Muscle of arm (tissue), 12 donors: ENCODE results near the gene PRSS57. TPM values are rescaled to one million over a fixed set of nuclear protein-coding genes. Genes with fewer than 3 reads are reported as not detected.
"Not testable (repeated sequence)": the region's sequence is repeated elsewhere in the genome, so short reads cannot be mapped to it uniquely, and the experiment has no call there.

Experiments
- DNase-seq: peaks from one replicate; pipeline ENCODE4 v3.0.0-alpha.2; 2013
- polyA plus RNA-seq, 12 donors: library from polyadenylated mRNA; unstranded; fragments of 120-200 nt; gene quantifications; one replicate each; pipeline ENCODE4 v1.2.1, GENCODE V29; 2013; ENCODE audit not compliant: insufficient read length in 12 of 12

PRSS57 gene
- polyA plus RNA-seq, 12 donors: 0.15 to 1.2 (median 0.19) TPM; not detected in 6

- no peak for DNase-seq
Measured at GRCh38 chr19:674282-675151, 20.7 kb downstream of the PRSS57 start.

- no peak for DNase-seq
Measured at GRCh38 chr19:670609-671075, 24.6 kb downstream of the PRSS57 start.

DNA sequence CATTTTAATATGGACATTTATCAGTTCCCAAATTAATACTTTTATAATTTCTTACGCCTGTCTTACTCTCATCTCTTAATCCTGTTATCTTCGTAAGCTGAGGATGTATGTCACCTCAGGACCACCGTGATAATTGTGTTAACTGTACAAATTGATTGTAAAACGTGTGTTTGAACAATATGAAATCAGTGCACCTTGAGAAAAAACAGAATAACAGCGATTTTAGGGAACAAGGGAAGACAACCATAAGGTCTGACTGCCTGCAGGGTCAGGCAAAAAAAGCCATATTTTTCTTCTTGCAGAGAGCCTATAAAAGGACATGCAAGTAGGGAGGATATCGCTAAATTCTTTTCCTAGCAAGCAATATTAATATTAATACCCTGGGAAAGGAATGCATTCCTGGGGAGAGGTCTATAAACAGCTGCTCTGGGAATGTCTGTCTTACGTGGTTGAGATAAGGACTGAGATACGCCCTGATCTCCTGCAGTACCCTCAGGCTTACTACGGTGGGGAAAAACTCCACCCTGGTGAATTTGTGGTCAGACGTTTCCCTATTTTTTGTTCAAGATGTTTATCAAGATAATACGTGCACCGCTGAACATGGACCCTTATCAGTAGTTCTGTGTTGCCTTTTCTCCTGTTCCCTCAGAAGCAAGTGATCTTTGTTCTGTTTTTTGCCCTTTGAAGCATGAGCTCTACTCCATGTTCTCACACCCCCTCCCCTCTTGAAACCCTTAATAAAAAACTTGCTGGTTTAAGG is 26.4 kb downstream of the PRSS57 start:
- DNase-seq: not testable (repeated sequence)

DNA sequence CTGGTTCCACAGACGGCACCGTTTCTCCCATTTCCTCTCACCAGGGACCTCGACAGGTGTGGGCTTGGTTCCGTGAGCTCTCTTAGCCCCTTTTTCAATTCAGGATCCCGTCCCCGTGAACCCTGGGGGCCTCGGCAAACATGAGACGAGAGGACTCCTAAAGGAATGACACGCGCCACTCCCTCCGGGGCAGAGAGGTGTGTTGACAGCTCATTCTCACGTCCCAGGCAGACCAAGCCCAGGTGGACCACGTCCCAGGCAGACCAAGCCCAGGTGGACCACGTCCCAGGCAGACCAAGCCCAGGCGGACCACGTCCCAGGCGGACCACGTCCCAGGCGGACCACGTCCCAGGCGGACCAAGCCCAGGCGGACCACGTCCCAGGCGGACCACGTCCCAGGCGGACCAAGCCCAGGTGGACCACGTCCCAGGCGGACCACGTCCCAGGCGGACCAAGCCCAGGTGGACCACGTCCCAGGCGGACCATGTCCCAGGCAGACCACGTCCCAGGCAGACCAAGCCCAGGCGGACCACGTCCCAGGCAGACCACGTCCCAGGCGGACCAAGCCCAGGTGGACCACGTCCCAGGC is 28.2 kb downstream of the PRSS57 start:
- DNase-seq: not testable (repeated sequence)

GRCh38 chr19:664913-665443 is 30.3 kb downstream of the PRSS57 start:
- peak; percentile 87 for DNase-seq

DNA sequence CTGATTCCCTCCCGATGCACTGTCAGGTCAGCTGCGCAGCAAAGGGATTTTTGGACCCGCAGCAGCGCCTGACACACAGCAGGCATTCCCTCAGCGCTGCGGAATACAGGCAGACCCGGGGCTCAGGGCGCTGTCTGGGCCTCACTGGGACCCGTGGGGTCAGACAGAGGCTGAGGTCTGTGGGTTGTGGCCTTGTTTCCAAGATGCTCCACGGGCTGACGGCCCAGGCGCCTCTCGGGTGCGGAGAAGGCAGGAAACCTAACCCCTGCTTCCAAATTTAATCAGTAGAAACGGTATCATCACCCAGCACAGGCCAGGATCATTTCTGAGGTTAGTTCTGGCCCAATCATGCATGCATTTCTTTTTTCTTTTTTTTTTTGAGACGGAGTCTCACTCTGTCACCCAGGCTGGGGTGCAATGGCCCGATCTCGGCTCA is 31.6 kb downstream of the PRSS57 start:
- DNase-seq: no peak

DNA sequence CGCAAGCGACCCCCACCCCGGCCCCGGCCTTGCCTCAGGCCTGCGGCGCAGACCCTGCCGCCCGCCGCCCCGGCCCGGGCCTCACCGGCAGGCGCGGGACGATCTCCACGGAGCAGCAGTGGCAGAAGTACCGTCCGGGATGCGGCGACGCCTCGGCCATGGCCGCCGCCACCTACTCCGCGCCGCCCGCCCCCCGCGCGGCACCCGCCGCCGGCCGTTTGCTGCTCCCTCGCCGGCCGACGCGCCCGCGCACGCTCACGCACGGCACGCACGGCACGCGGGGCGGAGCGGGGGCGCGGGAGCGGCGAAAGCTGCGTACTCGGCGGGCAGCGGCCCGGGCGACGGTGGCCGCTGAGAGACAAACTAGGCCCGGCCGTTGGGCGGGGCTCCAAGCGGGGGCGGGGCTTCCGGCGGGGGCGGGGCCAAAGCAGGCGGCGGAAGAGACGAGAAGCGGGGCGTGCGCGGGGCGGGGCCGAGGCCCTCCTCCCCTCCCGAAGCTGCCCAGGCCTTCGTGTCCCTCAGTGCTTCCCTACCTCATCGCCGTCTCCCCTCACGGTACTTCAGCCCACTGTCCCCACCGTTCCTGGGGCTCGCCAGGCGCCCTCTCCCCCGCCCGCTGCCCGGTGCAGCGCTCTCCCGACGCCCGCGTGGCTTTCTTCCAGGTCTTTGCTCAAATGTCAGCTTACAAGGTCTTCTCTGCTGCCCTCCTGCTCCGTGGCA is 32.1 kb downstream of the PRSS57 start, which contains the start of gene RNF126:
RNF126 (minus strand) TSS at position 253 of the 720 bp plus-strand sequence; CDS start at position 160, 93 bp downstream.
- DNase-seq: peak; percentile 92

DNA sequence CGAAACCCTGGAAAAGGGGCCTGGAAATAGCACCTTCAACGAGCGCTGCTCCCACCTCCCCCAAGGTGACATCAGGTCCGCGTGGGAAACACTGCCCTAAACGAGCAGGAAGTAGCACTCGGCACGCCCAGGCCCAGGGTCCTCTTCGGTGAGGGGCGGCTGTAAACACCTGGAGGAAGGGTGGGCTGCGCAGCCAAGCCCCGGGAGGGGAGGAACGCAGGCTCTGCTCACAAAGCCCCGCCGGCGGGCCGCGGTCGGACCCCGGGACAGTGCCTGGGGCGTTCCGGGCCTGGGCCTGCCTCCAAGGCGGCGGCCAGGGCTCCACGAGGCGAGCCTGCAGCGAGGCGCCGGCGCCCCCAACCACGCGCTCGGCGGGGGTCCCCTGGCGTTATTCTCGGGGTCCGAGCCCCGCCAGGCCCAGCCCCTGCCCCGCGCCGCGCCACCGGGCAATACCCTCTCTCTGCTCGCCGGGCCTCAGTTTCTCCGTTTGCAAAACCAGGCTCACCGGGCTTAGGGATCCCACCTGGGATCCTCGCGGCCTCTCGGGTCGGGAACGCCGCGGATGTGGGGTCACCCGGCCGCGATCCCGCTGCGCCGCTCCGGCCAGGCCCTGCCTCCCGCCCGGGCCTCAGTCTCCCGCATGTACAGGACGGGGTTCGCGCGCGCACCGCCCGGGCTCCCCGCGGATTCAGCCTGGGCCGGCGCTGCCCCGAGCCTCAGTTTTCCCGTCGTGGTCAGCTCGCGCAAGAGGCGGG is 32.9 kb downstream of the PRSS57 start:
- no peak for DNase-seq

- DNase-seq: no peak
Measured at GRCh38 chr19:661427-662196, 33.6 kb downstream of the PRSS57 start.

DNA sequence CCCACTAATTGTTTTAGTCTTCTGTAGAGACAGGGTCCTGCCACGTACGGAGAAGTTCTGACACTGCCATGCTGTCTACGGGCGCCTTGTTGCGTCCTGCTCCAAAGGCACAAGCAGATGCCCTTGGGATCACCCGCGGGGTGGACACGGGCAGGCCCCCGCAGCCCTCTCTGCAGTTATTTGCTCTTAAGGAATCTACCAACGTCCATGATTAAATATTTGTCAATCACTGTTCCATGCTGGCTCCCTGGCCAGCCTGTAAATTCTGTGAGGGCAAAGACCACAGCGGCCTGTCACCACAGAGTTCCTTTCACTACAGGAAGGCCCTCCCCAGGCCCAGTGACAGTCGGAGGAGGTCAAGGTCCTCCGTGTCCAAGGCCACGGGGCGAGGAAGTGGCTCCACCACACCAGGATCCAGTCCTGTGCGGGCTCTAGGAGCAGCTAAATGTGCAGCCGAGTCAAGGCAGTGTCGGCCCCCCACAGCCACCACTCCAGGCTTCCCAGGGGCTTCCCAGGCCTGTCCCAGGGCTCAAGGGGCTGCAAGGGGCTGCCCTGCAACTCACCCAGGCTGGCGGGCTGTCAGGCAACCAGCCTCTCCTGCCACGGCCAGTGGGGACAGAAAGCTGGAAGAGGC is 34.3 kb downstream of the PRSS57 start:
- DNase-seq: no peak

DNA sequence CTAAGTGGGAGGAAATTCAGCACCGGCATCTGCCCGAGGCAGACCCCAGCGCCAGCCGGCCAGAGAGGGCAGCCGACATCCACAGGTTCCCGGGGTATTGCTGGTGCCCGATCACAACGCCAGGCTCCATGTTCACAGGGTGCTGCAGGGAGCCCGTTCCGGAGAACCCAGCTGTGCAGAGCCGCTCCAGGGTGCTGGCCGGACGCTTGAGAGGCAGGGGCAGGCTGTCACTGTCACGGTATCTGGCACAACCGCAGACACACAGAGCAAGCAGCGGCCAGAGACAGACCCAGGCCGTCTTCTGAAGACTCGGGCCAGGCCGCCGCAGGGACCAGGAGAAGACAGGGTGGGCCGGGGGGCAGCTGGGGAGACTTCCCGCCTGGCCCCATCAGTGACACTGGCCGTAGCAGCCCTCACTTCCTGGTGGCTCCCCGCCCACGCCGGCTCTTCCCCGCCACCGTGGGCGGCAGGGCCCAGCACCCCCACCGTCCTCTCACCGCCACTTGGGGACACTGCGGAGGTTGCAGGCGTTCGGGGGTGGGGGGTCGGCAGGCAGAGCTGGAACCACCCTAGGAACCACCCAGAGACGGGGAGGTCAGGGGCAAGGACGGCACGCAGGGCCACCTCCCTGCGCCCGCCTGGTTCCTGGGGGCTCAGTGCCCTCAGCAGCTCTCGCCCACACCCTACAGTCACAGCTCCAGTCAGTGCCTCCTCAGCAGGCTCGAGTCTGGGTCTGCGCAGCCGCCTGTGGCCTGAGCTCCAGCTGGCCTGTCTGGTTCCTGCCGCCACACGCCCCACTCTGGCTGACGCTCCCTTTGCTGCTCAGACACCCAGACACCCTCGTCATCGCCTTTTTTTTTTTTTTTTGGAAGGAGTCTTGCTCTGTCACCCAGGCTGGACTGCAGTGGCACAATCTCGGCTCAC is 36.1 kb downstream of the PRSS57 start:
- DNase-seq: no peak

DNA sequence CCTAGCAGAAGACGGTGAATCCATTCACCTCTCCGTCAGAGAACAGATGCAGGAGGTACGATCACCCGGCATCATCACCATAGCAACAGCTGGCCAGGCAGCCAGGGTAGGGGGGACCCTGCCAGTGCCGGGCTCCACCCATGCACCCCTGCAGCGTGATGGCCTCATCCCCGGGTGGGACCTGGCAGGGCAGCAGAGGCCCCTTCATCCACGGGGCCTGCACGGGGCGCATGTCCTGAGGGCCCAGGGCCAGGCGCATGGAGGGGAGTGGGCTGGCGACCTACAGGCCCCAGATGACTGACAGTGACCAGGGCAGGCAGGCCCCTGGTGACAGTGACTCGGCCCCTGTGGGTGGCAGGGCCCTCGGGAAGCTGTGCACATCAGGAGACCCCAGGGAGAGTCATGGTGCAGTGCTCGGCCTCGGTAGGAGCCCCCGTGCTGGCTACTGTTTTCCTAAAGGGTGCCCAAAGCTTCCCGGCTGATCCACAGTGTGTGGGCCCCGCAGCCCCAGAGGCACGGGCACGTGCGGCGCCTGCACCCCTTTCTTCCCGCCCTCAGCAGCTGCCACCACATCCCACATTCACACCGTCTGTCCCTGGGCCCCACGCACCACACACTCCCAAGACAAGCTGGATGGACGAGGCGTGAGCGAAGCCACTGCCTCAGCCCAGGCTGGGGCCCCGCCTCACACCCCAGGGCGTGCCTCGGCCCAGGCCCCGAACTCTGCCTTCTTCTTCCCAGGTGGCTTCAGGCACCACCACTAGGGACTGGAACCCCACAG is 37.0 kb downstream of the PRSS57 start:
- no peak for DNase-seq

DNA sequence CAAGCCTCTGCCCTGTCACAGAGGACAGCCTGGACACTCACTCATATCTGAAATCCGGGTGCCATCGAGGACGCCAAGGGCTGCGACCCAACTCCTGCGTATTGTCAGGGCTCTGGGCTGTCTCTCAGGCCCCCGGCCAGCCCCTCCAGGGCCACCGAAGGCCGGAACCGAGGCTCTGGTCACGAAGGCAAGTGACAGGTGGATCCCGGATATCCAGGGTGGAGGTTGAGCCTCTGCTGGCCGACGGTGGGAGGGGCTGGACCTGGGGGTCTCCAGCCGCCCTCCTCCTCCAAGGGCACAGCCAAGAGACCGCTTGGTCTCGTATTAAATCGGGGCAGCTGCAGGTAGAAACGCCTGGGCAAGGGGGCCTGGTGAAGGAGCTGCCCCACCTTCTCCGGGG is 37.6 kb downstream of the PRSS57 start:
- no peak for DNase-seq

DNA sequence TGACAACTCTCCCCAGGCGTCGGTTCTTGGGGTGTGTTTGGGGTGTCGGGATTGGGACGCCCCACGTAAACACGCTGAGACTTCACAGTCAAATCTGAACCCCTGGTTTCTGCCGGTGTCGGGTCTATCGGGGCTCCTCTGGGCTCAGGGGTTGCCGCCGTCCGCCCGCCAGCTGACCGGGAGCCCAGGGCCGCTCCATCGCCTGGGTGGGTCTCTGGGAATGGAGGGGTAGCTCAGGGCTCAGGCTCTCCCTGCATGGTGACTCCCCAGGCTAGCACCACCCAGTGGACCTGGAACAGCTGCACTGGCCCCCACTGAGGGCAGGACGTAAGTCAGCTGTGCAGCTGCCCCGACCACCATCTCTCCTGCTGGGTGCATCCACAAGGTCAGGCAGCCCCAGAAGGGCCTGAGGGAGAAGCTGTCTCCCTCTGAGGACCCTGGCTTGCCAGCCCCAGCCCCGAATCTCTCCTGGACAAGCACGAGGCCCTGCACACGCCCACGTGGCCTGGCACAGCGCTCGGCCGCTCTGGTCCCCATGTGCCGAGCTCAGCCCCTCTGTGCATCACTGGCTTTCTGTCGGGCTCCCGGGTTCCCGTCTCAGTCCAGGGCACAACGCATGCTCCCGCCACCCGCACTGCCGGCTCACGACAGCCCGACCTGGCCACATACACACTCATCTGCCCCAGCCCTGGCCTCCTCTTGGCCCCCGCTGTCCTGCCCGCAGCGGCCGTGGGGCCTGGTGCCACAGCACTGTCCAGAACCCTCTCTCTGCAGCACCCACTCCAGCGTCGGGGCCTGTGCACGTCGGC is 38.3 kb downstream of the PRSS57 start:
- no peak for DNase-seq

- no peak for DNase-seq
Measured at GRCh38 chr19:655691-656090, 39.6 kb downstream of the PRSS57 start.

- DNase-seq: no peak
Measured at GRCh38 chr19:653425-653824, 41.8 kb downstream of the PRSS57 start.
